HG02938 (cell line): ENCODE data around the gene AEBP2.

Experiments used
- ATAC-seq: cut with Tn5 transposase; IDR thresholded peaks from one replicate; pipeline ENCODE4 v1.9.1; 2021; ENCODE audit warnings: mild to moderate bottlenecking, moderate library complexity; ENCODE audit not compliant: unreplicated experiment

AEBP2 gene

DNA sequence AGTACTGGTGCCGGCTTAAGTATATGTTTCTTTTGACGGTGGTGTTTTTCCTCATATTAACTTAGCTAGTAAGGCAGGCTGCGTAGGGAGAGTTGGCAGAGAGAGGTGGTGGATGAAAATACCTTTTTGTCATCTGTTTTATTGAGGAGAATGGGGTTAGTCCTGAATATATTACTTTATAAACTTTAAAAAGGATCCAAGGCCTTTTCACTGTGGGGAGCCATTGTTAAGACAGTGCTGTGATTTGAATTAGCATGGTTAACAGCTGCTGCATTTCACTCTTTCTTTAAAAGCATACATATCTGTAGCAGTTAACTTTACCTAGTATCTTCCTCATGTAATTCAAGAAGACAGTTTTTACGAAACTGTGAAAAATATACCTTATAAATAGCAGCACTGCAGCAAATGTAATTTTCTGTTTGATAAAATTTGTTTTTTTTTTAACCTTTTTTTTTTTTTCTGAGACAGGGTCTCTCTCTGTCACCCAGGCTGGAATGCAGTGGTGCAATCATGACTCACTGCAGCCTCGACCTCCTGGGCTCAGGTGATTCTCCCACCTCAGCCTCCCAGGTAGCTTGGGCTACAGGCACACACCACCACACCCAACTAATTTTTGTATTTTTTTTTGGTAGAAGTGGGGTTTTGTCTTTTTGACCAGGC lies 57.1 kb downstream of the AEBP2 start:
- no peak for ATAC-seq

DNA sequence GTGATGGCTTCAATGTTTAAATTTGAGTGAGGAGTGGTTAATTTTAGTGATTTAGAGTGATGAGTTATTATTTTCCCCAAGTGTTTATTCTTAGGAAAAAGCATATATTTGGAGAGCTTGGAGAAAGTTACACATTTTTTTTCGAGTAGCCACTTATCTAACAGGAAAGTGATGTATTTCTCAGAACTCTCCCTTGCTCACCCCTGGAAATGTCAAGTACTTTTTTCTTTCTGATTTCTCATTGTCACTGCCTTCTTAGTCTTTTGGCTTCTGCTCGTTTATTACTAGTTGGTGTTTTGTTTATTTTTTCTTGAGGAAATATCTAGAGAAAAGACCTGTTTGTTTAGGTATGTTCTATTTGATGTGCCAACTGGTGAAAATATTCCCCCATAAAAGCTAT lies 58.8 kb downstream of the AEBP2 start:
- ATAC-seq, result no peak

DNA sequence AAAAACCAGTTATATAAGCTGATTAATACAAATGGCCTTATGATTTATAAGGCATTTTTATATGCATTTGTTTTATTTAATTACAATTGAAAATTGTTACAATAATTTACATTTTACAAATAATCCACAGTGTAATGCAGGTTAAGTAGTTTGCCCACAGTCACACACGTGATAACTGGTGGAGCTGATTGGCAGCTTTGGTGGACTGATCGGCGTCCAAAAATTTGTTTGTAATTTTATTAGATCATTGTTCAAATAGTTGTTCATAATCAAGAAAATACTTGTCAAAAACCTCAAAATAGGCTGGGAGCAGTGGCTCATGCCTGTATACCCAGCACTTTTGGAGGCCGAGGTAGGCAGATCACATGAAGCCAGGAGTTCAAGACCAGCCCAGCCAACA lies 59.7 kb downstream of the AEBP2 start:
- no peak for ATAC-seq

DNA sequence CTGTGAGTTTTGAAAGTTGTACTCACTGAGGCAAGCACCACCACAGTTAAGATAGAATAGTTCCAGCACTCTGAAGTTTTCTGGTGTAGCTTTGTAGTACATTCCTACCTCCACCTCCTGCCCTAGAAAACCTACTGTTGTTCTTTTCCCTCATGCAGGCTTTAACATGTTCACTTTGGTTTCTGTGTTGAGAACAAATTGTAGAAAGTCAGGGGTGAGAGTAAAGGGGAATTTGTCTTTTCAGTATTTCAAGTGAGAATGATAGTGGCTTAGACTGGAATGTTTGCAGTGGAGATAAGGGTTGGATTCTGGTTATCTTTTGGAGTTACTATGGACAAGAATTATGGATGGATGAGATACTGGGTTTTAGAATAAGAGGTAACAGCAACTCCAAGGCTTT lies 67.2 kb downstream of the AEBP2 start:
- ATAC-seq, result no peak

DNA sequence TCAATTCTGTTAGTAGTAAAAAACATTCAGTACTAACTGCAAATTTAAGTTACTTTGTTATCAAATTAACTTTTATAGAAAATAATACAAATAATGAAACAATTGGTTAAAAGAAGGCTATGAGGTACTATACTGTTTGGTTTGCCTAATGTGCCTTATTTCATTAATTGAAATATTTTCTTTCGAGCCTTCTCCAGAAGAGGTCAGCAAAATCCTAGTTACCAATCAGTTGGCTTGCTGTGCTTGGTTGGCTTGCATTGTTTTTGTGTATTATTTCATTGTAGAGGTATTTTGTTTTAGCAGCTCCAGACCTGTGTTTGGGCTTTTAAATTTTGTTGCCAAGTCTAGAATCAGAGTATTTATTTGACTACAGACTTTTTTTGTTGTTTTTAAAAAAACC lies 68.5 kb downstream of the AEBP2 start:
- no peak for ATAC-seq

DNA sequence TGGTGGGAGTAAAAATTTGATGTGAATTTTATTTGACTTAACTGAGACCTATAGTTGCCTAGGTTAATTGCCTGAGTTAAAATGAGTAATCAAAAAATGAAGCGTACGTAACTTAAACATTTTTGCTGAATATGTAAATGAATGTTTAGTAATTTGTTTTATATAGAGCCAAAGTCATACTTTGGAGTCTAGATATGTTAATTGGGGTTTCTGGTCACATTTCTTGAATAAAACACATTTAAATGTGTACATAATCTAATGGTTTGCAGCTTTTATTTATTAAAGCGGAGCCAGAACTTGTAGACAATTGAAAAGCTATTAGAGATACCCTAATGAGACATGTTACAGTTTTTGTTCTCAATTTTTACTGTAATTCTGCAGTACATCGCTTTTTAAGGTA lies 71.2 kb downstream of the AEBP2 start:
- ATAC-seq, result no peak

DNA sequence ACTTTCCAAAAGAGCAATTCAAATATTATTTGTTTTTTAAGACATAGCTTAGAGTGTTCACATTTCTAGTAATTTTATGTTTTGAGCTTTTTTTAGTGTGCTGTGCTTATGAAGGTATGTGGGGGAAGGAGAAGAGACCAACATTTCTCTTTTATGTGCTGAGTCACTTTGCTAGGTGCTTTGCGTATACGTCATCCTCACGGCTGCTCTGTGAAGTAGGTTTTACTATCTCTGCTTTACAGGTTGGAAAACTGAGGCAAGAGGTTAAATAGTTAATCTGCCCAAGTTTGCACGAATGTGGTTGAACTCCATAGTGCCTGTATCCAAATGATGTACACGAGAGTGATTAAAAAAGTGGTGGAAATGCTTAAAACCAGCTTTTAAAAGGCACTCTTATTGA lies 75.9 kb downstream of the AEBP2 start:
- ATAC-seq, result no peak

DNA sequence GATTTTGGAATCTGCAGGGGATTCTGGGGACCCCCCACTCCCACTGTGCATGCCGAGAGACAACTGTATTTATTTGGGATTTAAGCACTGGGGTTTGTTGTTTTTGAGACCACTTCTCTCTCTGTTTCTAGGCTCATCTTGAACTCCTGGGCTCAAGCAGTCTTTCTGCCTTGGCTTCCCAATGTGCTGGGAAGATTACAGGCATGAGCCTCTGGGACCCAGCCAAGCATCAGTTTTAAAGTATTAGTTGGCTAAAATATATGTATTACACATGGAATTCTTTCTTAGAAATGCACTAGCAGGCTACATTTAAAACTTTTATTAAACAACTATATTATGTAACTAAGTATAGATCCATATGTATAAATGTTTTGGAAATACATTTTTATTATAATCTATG lies 78.3 kb downstream of the AEBP2 start:
- no peak for ATAC-seq

DNA sequence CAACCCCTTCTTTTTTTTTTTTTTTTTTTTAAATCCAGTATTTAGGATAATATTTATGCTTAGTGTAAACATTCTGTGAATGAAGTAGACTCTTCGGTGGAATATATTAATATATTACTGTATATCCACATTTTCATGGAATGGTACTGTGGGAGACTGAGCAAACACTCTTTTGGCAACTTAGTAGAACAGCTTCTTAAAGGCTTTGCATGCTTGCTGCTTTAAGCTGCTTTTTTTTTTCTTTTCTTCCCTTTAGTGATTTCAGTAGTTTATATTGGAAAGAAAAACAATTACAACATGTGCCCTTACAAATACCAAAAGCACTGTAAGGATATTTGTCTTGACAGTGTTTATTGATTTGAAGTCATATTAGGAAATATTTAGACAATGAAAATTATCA lies 78.9 kb downstream of the AEBP2 start:
- no peak for ATAC-seq

DNA sequence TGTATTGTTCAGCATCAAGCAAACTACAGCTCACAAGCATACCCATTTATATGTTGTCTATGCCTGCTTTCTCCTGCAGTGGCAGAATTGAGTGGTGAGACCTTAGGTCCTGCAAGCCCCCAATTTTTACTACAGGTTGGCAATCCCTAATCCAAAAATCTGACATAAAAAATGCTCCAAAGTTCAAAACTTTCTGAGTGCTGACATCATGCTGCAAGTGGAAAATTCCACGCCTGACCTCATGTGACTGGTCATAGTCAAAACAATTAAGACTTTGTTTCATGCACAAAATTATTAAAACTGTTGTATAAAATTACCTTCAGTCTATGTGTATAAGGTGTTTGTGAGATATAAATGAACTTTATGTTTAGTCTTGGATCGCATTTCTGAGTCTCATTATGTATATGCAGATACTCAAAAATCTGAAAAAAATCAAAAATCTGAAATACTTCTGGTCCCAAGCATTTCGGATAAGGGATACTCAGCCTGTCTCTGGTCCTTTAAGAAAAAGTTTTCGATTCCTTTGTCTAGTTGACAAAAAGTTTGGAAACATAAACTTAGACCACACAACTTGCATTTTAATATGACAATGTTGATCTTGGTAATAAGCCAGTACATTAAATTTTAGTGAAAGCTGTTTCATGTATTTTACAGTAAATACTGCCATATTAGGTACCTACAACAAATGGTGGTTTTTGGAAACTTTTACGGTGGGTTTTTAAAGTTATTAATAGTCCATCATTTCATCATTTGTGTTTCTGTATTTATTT lies 81.5 kb downstream of the AEBP2 start:
- ATAC-seq, result no peak

DNA sequence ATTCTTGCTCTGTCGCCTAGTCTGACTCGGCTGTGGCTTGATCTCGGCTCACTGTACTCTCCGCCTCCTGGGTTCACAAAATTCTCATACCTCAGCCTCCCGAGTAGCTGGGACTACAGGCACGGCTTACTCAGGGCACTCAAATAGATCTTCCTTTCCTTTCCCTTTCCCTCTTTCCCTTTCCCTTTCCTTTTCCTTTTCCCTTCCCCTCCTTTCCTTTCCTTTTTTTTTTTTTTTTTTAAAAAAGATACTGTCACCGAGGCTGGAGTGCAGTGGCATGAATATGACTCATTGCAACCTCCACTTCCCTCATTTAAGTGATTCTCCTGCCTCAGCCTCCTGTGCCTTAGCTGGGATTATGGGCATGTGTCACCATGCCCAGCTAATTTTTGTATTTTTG lies 86.0 kb downstream of the AEBP2 start:
- ATAC-seq, result no peak

DNA sequence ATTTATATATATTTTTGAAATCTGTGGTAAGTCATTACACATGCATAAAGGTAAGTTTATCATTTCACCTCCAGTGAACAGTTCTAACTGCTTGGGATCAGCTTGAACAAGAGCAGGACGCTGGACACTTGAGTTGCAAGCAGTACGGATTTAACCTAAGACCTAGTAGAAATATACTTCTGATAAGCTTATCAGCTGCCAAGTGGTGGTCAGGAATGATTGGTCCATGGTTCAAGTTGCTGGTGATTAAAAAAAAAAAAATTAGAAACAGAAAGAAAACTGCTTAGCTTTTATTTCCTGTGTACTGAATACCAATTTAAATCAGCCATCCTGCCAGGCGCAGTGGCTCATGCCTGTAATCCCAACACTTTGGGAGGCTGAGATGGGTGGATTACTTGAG lies 88.6 kb downstream of the AEBP2 start:
- no peak for ATAC-seq

DNA sequence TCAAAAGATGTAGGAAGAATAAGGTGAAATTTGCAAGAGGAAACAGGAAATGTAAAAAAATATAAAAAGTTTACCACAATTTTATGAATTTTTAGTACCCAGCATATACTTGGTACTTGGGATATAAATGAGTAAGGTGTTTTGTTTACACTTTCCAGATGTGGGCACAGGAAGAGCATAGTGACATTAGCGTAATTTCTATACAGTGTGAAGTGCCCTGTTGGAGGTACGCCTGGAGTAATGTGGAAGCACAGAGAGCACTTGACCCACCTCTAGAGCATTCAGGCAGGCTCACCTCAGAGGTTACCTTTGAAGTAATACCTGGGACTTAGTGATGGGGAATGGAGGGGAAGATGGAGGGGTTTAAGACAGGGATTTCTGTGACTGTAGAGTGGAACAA lies 89.5 kb downstream of the AEBP2 start:
- ATAC-seq, result no peak

DNA sequence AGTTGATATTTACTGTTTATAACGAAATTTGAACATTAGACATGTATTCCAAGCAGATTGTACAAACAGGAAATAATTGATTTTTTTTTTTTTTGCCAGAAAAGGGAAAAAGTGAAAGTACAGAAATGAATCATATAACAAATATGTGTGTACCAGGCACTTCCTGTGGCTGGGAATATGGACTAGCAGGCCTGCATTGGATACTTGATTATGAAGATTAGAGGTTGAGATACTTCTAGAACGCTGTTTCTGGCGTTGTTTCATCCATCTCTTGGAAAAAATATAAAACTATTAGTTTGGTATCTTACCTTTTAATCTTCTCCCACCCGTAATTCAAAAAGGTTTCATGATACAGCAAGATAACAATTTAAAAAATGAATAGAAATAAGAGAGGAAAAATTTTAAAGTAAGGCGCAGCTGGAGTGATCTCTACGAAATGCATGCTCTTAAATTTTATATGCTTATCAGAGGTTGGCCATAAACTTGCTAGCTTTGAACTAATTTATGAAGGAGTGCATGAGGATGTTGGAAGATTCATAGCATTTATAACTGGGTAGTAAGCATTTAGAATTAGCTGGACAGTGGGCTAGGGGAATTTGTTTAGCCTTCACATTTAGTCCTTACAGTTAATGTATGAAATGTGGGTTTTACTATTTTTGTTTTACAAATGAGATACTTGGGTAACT lies 90.8 kb downstream of the AEBP2 start:
- ATAC-seq, result no peak

DNA sequence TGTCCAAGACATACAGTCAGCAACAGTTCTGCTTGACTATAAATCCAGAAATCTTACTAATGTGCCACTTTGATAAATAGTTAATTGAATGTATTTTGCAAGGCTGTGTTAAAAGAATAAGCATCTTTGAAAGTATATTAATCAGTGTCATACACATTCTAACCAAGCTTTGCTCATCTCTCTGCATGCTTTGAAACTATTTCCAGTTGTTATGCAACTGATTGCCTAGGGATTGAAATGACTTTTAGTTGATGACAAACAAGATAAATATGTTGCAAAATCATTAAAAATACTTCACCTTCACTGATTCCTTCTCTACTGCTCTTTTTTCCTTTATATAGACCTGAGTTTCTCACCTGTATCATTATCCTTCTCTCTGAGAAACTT lies 91.3 kb downstream of the AEBP2 start:
- no peak for ATAC-seq

DNA sequence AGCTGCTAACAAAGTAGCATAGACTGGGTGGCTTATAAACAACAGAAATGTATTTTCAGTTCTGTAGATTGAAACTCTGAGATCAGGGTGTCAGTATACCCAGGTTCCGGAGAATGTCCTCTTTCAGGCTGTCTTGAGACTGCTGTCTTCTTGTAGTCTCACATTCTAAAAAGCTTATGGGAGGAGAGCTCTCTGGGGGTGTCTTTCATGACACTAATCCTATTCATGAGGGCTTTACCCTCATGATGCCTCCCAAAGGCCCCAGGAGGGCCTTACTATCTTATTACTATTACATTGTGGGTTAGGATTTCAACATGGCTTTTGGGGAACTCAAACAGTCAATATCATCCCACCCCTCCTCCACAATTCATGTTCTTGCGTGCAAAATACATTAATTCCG lies 94.3 kb downstream of the AEBP2 start:
- no peak for ATAC-seq

DNA sequence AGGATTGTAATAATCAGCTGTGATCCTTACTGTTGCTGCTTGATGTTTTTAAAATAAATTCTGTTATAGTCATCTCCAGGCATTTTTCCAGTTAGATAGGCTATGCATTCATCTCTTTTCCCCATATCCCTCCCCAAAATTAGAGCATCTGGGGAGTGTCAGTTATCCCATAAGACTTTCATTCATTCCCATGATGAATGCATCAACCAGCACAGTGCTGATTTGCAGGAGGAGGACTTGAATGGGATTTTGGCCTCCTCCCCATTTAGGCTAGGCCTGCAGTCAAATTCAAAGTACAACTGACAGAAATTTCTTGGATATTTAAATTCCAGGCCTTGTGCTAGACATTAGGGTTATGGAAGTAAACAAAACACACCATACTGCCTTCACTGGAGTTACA lies 99.8 kb downstream of the AEBP2 start:
- no peak for ATAC-seq

DNA sequence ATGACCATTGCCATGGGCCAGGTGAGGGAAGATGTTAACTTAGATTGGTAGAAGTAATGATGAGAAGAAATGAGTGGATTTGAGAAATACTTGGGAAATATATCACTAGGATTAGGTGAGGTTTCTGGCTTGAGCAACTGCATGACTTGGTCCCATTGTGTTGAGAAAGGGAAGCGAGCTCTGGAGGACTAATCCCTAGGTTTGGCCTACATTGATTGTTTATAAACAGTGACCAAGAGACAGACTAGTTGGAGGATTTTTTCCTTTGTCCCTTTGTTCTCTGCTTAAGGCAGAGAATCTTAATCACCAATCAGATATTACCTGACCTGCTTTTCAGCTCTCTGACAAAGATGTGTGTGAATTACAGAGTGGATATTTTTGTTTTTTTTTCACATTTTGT lies 100.5 kb downstream of the AEBP2 start:
- no peak for ATAC-seq

DNA sequence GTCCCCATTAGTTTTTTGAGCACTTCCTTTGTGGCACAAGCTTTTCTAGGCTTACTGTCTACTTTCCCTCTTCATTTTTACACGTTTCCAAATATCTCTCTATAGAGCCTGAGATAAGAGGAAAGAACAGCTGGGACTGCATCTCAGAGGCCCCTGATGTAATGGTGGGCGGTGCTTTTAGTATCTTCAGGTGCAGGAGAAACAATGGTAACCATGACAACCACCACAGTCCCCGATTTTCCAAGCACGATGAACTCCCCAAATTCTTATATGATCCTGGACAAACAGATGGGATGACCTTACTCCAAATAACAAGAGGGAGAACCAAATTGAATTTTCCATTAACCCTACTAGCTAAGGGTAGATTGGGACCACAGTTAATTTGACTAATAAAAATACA lies 103.3 kb downstream of the AEBP2 start:
- ATAC-seq, result no peak

DNA sequence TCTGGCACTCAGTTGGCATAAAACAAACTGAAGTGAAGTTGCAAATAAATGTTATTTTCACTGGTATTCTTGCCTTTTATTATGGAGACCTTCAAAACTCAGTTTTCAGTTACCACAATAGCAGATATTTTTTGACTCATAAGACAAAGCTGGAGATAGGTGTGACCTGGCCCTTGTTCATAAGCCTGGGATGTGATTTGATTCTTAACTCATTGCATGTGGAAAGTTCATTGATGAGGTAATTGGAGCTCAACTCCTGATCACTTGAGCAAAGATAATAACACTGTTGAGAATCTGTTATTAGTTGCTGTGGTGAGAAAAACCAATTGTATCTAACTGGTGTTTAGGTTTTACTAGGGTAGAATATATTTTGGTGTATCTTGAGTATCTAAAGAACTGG lies 105.1 kb downstream of the AEBP2 start:
- no peak for ATAC-seq

DNA sequence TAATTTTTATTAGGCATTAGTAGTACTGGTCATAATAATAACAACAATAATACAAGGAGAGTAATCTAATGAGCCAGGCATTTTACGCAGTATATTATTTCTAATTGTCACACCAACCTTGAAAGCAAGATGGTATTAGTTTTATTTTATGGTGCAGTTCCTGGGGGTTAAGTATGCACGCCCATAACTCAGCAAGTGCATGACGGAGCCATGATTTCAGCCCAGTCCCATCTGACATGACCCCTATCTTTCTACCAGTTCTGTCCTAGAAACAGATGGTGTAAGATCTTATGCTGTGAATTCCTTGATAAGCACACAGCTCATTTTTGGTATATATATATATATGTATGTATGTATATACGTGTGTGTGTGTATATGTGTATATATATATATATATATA lies 106.0 kb downstream of the AEBP2 start:
- no peak for ATAC-seq

DNA sequence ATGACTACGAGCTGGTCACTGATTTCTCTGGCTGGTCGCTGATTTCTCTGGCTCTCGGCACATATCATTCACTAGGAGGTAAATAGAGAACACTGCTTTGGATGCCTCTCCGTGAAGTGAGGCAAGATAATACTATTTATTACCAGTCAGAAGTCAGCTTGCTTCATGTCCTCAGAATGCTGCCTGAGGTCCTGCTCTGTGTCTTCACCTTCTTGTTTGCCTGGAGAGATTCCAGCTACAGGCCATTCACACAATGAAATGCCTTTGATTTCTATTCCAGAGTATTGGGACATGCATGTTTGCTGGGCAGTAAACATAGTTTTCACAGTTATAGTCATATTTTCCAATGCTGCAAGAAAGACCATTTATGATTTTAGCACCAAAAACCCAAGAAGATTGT lies 106.7 kb downstream of the AEBP2 start:
- no peak for ATAC-seq
